NCI-H345 (cell line): ENCODE measurements around the gene OR4D5.

Source experiments
- DNase-seq: peaks from one replicate; lab custom pipeline; 2025; lab: John Stamatoyannopoulos, UW

OR4D5 gene

DNA sequence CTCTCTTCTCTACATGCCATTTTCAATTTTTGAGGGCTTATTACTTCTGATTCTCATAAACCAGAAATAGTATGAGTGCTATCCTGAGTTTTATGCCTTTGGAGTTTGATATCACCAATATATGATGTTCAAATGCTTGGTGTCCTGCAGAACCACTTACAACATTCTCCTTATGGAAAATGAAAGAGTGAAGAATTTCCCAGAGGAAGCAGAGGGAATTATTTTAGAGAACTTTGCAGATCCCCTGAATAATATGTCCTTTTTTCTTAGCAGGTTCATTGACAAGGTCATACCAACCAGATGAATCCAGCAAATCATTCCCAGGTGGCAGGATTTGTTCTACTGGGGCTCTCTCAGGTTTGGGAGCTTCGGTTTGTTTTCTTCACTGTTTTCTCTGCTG lies at the start of gene OR4D5:
Gene OR4D5, plus strand, starts transcription at position 301 of the 400 bp plus-strand sequence. Its CDS starts 0 bp downstream, at position 301.
- no peak for DNase-seq

- DNase-seq, result no peak
Observed at GRCh38 chr11:123892031-123892430, 47.4 kb upstream of the OR4D5 start.

GRCh38 chr11:123899792-123900191 lies 39.6 kb upstream of the OR4D5 start:
- no peak for DNase-seq

- DNase-seq, result no peak
Observed at GRCh38 chr11:123901867-123902266, 37.5 kb upstream of the OR4D5 start, which contains the start of gene OR8D4. Gene OR8D4, plus strand, starts transcription at chr11:123902167. Its CDS starts 4,265 bp downstream, at chr11:123906432.

DNA sequence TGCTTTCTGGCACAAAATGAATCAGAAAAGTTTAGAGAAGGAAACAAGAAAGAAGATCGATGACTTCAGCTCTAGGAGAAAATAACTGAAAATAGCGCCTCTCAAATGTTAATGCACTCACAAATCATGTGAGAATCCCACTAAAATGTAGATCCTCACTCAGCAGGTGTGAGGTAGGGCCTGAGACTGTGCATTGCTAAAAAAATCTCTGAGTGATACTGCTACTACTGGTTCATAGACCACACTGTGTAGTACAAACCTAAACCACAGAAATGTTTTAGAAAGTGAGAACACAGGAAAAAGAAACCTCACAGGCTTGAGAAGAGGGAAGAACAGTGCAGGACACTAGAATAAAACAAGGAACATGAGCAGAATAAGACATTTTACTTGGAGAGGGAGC lies 35.5 kb upstream of the OR4D5 start:
- no peak for DNase-seq

DNA sequence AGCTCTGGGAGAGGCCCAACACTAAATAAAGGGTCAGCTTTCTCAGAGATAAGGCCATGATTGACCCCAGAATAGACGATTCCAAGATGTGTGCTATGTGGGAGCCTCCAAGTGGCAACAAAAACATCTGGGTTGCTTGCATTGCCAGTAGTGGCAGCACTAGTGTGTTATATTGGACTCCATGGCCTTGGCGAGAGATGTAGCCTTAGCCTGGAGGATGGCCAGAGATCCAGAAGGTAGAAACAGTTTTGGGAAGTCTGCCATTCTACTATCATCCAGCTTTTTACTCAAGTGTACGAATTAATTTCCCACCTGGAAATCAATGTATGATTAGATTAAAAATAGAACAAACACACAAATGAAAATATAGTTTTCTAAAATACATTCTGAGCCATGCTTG lies 34.5 kb upstream of the OR4D5 start:
- no peak for DNase-seq

DNA sequence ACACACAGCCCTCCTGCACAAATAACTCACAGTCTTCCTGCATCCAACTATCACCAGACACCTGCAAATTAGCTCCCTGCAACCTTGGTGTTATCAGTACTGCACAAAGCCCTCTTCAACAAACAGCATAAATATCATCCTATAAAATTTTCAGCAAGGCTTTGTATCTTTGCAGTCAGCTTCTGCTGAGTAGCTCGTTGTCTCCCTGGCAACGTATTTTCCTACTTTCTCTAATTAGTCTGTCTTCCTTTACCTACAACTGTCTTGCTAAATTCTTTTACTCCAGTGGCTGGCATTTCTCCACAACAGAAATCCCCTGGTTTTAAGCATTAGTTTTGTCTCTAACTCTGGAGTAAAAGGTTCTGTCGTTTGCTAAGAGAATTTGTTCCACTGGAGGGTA lies 33.6 kb upstream of the OR4D5 start:
- DNase-seq, result no peak

- DNase-seq, result no peak
Observed at GRCh38 chr11:123920943-123921342, 18.5 kb upstream of the OR4D5 start.

- no peak for DNase-seq
Observed at GRCh38 chr11:123924027-123924426, 15.4 kb upstream of the OR4D5 start.

- DNase-seq, result no peak
Observed at GRCh38 chr11:123942413-123942812, 3.0 kb downstream of the OR4D5 start.

DNA sequence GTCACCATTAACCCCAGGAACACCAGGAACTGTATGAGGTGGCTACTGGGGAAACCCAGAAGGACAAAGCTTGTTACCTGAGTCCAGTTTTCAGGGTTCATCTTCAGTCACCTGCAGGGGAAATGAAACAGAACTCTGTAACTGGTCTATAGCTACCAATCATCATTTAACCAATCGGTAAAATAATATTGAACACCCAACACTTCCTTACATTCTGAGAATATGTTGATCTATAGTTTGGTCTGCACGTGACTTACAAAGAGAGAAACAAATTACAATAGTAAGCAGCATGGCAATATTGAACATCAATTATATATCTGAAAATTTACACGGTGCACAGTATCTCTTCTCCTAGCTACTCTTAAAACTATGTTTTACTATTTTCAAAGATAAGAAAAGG lies 4.3 kb downstream of the OR4D5 start, which contains the start of gene OR6T1:
Gene OR6T1, minus strand, starts transcription at position 101 of the 400 bp plus-strand sequence. Its CDS starts 0 bp downstream, at position 101.
- no peak for DNase-seq

DNA sequence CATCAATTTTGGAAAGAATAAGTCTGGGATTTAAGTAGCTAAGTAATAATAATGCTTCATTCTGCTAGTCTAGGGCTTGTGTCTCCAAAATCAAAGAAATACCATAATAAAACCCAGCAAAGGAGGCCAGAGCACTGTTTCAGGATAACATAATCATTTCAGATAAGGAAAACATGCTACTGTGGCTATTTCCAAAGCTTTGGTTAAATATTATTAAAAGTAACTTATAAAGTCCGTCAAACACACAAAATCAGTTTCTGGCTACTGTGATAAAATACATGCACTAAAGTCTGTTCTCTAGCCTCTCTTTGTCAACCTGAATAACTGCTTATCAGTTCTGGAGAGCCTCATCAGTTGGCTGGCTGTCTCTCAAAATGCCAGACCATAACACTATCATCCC lies 5.7 kb downstream of the OR4D5 start:
- DNase-seq, result no peak

- DNase-seq, result no peak
Observed at GRCh38 chr11:123956752-123957151, 17.3 kb downstream of the OR4D5 start.

GRCh38 chr11:123973816-123974215 lies 34.4 kb downstream of the OR4D5 start:
- no peak for DNase-seq

- no peak for DNase-seq
Observed at GRCh38 chr11:123976770-123977560, 37.5 kb downstream of the OR4D5 start.

- no peak for DNase-seq
Observed at GRCh38 chr11:123977731-123978347, 38.4 kb downstream of the OR4D5 start, which contains the start of gene OR10S1. Gene OR10S1, minus strand, starts transcription at chr11:123977781. Its CDS starts 117 bp downstream, at chr11:123977664.

GRCh38 chr11:123979311-123979710 lies 39.9 kb downstream of the OR4D5 start:
- no peak for DNase-seq
